ENCODE measurements around the gene ZFAND6. TPM values are rescaled to one million over a fixed set of nuclear protein-coding genes. Genes with fewer than 3 reads are reported as not detected.

Gene ZFAND6
- total RNA-seq, 1 donor from 2014 or later = 87.4 TPM

GRCh38 chr15:80026754-80027153, 32.7 kb upstream of the ZFAND6 start:
- no peaks in the 10 kb centered on the region for H3K27me3 ChIP-seq
- no peak overlapping the region for H3K27ac ChIP-seq
- H3K9me3 ChIP-seq = no peaks in the 10 kb centered on the region
- no peaks in the 10 kb centered on the region for H3K4me1 ChIP-seq
- no peaks in the 10 kb centered on the region for H3K36me3 ChIP-seq
- no peak overlapping the region for H3K4me3 ChIP-seq
- intact Hi-C loops (cut with DNase I) = no loop called here
- TF ChIP-seq CTCF (IDR thresholded peaks at IDR 0.05) (no peak), POLR2A (IDR thresholded peaks at IDR 0.05) (no peak), POLR2AphosphoS5 (IDR thresholded peaks at IDR 0.05; ENCODE audit: insufficient read depth in 1 of 2, low read depth in 1 of 2) (no peak)
- no peak for DNase-seq (ENCODE audit: extremely low spot score in 2 of 2)

- Histone ChIP-seq H3K9me3 (no peaks in the 10 kb centered on the region), H3K4me3 (no peak overlapping the region), H3K36me3 (no peaks in the 10 kb centered on the region), H3K27ac (no peak overlapping the region), H3K4me1 (peaks cover 6% of the 10 kb centered on the region), H3K27me3 (no peaks in the 10 kb centered on the region)
- no peak for DNase-seq (ENCODE audit: extremely low spot score in 2 of 2)
- TF ChIP-seq POLR2A (IDR thresholded peaks at IDR 0.05) = no peak
- TF ChIP-seq POLR2AphosphoS5 (IDR thresholded peaks at IDR 0.05; ENCODE audit: insufficient read depth in 1 of 2, low read depth in 1 of 2) = no peak
- TF ChIP-seq CTCF (IDR thresholded peaks at IDR 0.05) = no peak
- intact Hi-C loops (cut with DNase I) = no loop called here
Measured at GRCh38 chr15:80028937-80029336, 30.5 kb upstream of the ZFAND6 start.

- no peak for DNase-seq (ENCODE audit: extremely low spot score in 2 of 2)
- no peak overlapping the region for H3K27ac ChIP-seq
- H3K27me3 ChIP-seq = no peaks in the 10 kb centered on the region
- no peaks in the 10 kb centered on the region for H3K9me3 ChIP-seq
- TF ChIP-seq POLR2A (IDR thresholded peaks at IDR 0.05) (no peak), CTCF (IDR thresholded peaks at IDR 0.05) (no peak), POLR2AphosphoS5 (IDR thresholded peaks at IDR 0.05; ENCODE audit: insufficient read depth in 1 of 2, low read depth in 1 of 2) (no peak)
- H3K4me3 ChIP-seq = no peak overlapping the region
- intact Hi-C loops (cut with DNase I) = no loop called here
- H3K36me3 ChIP-seq = no peaks in the 10 kb centered on the region
- peaks cover 6% of the 10 kb centered on the region for H3K4me1 ChIP-seq
Measured at GRCh38 chr15:80031841-80032240, 27.6 kb upstream of the ZFAND6 start.

- no peak overlapping the region for H3K27ac ChIP-seq
- H3K4me1 ChIP-seq = peaks cover 6% of the 10 kb centered on the region
- intact Hi-C loops (cut with DNase I) = no loop called here
- H3K4me3 ChIP-seq = no peak overlapping the region
- TF ChIP-seq CTCF (IDR thresholded peaks at IDR 0.05) = no peak
- TF ChIP-seq POLR2AphosphoS5 (IDR thresholded peaks at IDR 0.05; ENCODE audit: insufficient read depth in 1 of 2, low read depth in 1 of 2) = no peak
- no peak for TF ChIP-seq POLR2A (IDR thresholded peaks at IDR 0.05)
- no peaks in the 10 kb centered on the region for H3K27me3 ChIP-seq
- no peaks in the 10 kb centered on the region for H3K9me3 ChIP-seq
- H3K36me3 ChIP-seq = no peaks in the 10 kb centered on the region
- DNase-seq (ENCODE audit: extremely low spot score in 2 of 2) = no peak
Measured at GRCh38 chr15:80034629-80035028, 24.8 kb upstream of the ZFAND6 start.

- Histone ChIP-seq H3K36me3 (no peaks in the 10 kb centered on the region), H3K27me3 (no peaks in the 10 kb centered on the region)
Measured at GRCh38 chr15:80036071-80036470, 23.4 kb upstream of the ZFAND6 start.

More at GRCh38 chr15:80036071-80036470, 23.4 kb upstream of the ZFAND6 start:
- no peak overlapping the region for H3K27ac ChIP-seq
- no peak for TF ChIP-seq POLR2A (IDR thresholded peaks at IDR 0.05)
- no peak for TF ChIP-seq POLR2AphosphoS5 (IDR thresholded peaks at IDR 0.05; ENCODE audit: insufficient read depth in 1 of 2, low read depth in 1 of 2)
- TF ChIP-seq CTCF (IDR thresholded peaks at IDR 0.05) = no peak
- no peak overlapping the region for H3K4me3 ChIP-seq
- intact Hi-C loops (cut with DNase I) = no loop called here
- no peaks in the 10 kb centered on the region for H3K9me3 ChIP-seq
- peaks cover 6% of the 10 kb centered on the region for H3K4me1 ChIP-seq
- DNase-seq (ENCODE audit: extremely low spot score in 2 of 2) = no peak

Measured in vagina (tissue), 2 donors.